Prostate gland (tissue), 2 donors: Measurements from ENCODE around the gene EPO.

Experiments
- CTCF ChIP-seq, 4 experiments: fragments of 200-600 bp in 2 of 4; fragments of 450-650 bp in 2 of 4; sonication (generic) in 2 of 4; IDR thresholded peaks; 1 replicate in 3 of 4; 2 replicates in 1 of 4; pipeline ENCODE4 v1.5.1; 2016 to 2019; ENCODE audit warnings: antibody characterized with exemption in 4 of 4, mild to moderate bottlenecking in 2 of 4, moderate library complexity in 2 of 4
- POLR2A ChIP-seq: fragments of 450-650 bp; IDR thresholded peaks from one replicate; pipeline ENCODE4 v1.6.1; 2016; ENCODE audit warnings: antibody characterized with exemption, mild to moderate bottlenecking
- POLR2AphosphoS5 ChIP-seq: sonication (generic); formaldehyde crosslinking; IDR thresholded peaks from one replicate; pipeline ENCODE4 v1.6.1; 2017; ENCODE audit warnings: antibody characterized with exemption

GRCh38 chr7:100735730-100736129, 15.5 kb downstream of the EPO start:
- no peak for TF ChIP-seq CTCF (IDR thresholded peaks at IDR 0.05)
- no peak for TF ChIP-seq POLR2A
- no peak for TF ChIP-seq POLR2AphosphoS5
